Tibial nerve (tissue), 4 donors: ENCODE data around the gene COBLL1.

Source experiments
- CTCF ChIP-seq, 5 experiments: fragments of 200-600 bp in 3 of 5; fragments of 450-650 bp in 2 of 5; sonication (generic) in 3 of 5; IDR thresholded peaks; one replicate each; pipeline ENCODE4 v1.5.1; 2016 to 2019; ENCODE audit warnings: antibody characterized with exemption in 5 of 5, mild to moderate bottlenecking in 3 of 5, moderate library complexity in 2 of 5
- EP300 ChIP-seq, 2 donors: sonication (generic); formaldehyde crosslinking; IDR thresholded peaks; one replicate each; pipeline ENCODE4 v1.6.1; 2017; ENCODE audit warnings: antibody characterized with exemption in 2 of 2, mild to moderate bottlenecking in 1 of 2
- POLR2A ChIP-seq, 2 donors: fragments of 450-650 bp; IDR thresholded peaks; one replicate each; pipeline ENCODE4 v1.6.1; 2017; ENCODE audit warnings: antibody characterized with exemption in 2 of 2, mild to moderate bottlenecking in 2 of 2, moderate library complexity in 2 of 2

- no peak for TF ChIP-seq CTCF (IDR thresholded peaks at IDR 0.05)
- TF ChIP-seq POLR2A (IDR thresholded peaks at IDR 0.05): no peak
- TF ChIP-seq EP300 (IDR thresholded peaks at IDR 0.05): no peak
Observed at GRCh38 chr2:164831887-164832286, 9.7 kb downstream of the COBLL1 start.
